HG03565 (cell line): Measurements from ENCODE around the gene TBX19.
"Not testable (repeated sequence)": the region's sequence is repeated elsewhere in the genome, so short reads cannot be mapped to it uniquely, and the experiment has no call there.

ENCODE experiments used
- ATAC-seq: cut with Tn5 transposase; IDR thresholded peaks from one replicate; pipeline ENCODE4 v1.9.1; 2021; ENCODE audit warnings: mild to moderate bottlenecking, moderate library complexity; ENCODE audit not compliant: unreplicated experiment

Gene TBX19

GRCh38 chr1:168354335-168355269 lies 73.9 kb downstream of the TBX19 start:
- ATAC-seq: not testable (repeated sequence)

DNA sequence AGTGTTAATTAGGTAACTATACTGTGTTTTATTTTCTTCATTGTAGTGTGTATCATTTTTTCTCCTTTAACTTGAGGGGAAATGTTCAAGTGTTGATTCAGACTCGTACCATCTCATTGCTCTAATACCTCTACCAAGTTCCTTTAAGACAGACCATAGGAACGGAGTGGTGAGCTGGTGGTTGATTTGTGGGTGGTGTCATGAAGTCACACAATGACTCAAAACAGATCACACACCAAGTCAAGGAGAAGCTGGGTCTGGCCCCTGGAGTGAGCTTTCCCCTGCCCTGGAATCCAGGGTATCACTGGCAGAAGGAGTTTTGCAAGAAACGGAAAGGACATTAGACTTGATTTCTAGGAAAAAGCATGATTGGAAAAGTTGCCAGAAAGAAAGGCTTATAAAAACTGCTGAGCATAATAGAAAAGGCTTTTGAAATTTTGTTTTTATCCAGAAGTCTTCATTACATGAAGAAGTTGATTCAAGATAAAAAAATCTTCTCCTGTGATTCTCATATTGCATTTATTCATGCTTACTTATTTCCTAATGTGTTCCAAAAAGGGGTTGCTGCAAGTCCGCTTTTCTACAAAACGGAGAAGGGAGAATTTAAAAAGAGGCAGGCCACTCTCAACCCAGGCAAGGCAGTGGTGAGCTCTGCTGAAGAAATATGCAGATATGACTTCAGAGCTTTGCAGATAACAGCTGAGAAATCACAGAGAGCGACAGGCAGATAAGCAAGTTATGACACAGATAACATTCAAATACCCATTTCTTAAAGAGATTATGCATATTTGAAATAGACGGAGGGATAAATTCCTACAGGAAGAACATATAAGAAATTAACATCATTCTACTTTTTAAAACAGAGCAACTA lies 79.7 kb downstream of the TBX19 start:
- ATAC-seq: no peak

GRCh38 chr1:168361252-168361651 lies 80.6 kb downstream of the TBX19 start:
- ATAC-seq: no peak

- ATAC-seq: no peak
These were observed 82.3 kb downstream of the TBX19 start for GRCh38 chr1:168362991-168363390.
